Neural cell (in vitro differentiated cells): ENCODE results near the gene SH3BP5. TPM values are rescaled to one million over a fixed set of nuclear protein-coding genes. Genes with fewer than 3 reads are reported as not detected.

Source experiments
- H2AFZ ChIP-seq: fragments of 200-600, 300-800 bp; sonication (generic), shearing (Covaris generic); 2 replicates; pipeline ENCODE4 v1.6.0; 2014; ENCODE audit warnings: low read depth, mild to moderate bottlenecking, antibody characterized with exemption, low read length, moderate library complexity
- H3F3A ChIP-seq: fragments of 200-600 bp; shearing (Covaris generic); 2 replicates; pipeline ENCODE4 v1.6.1; 2016; ENCODE audit warnings: mild to moderate bottlenecking, moderate library complexity, mixed read lengths, antibody characterized with exemption, low read length; ENCODE audit not compliant: insufficient read depth, poor library complexity, severe bottlenecking
- H3K27ac ChIP-seq: fragments of 200-600, 300-800 bp; sonication (generic), shearing (Covaris generic); 2 replicates; pipeline ENCODE4 v1.5.1; 2014; ENCODE audit warnings: mild to moderate bottlenecking, low read length, moderate library complexity
- H3K27me3 ChIP-seq: fragments of 300-800, 200-600 bp; sonication (generic), shearing (Covaris generic); 2 replicates; pipeline ENCODE4 v1.6.0; 2014; ENCODE audit warnings: mild to moderate bottlenecking, low read depth, low read length, moderate library complexity; ENCODE audit not compliant: insufficient read depth
- H3K36me3 ChIP-seq: fragments of 300-800, 200-600 bp; sonication (generic), shearing (Covaris generic); 2 replicates; pipeline ENCODE4 v1.5.1; 2014; ENCODE audit warnings: mild to moderate bottlenecking, antibody characterized with exemption, low read length, moderate library complexity; ENCODE audit not compliant: insufficient read depth
- H3K4me2 ChIP-seq: fragments of 300-800, 200-600 bp; sonication (generic), shearing (Covaris generic); 2 replicates; pipeline ENCODE4 v1.6.0; 2014; ENCODE audit warnings: mild to moderate bottlenecking, low read length
- H3K4me3 ChIP-seq: fragments of 300-800, 200-600 bp; sonication (generic), shearing (Covaris generic); 2 replicates; pipeline ENCODE4 v1.5.1; 2014; ENCODE audit warnings: mild to moderate bottlenecking, low read length, moderate library complexity
- H3K79me2 ChIP-seq: fragments of 200-600 bp; shearing (Covaris generic); replicated peaks from 2 replicates; pipeline ENCODE4 v1.6.0; 2014; ENCODE audit warnings: mild to moderate bottlenecking, low read length, moderate library complexity; ENCODE audit not compliant: insufficient read depth
- H3K9ac ChIP-seq: fragments of 300-800, 200-600 bp; sonication (generic), shearing (Covaris generic); 2 replicates; pipeline ENCODE4 v1.6.1; 2016; ENCODE audit warnings: mild to moderate bottlenecking, low read length, mixed read lengths
- H3K9me2 ChIP-seq: fragments of 200-600 bp; shearing (Covaris generic); 2 replicates; pipeline ENCODE4 v1.6.1; 2016; ENCODE audit warnings: mild to moderate bottlenecking, low read length, mixed read lengths; ENCODE audit not compliant: insufficient read depth
- H3K9me3 ChIP-seq: fragments of 200-600, 300-800 bp; sonication (generic), shearing (Covaris generic); 2 replicates; pipeline ENCODE4 v1.6.1; 2016; ENCODE audit warnings: mild to moderate bottlenecking, mixed run types, low read length, moderate library complexity, mixed read lengths
- H4K20me1 ChIP-seq: fragments of 200-600 bp; shearing (Covaris generic); 2 replicates; pipeline ENCODE4 v1.6.1; 2016; ENCODE audit warnings: mild to moderate bottlenecking, mixed run types; ENCODE audit not compliant: insufficient read depth
- EP300 ChIP-seq: fragments of 450-650 bp; conservative IDR thresholded peaks from 2 replicates; pipeline ENCODE4 v1.6.1; 2014; ENCODE audit warnings: antibody characterized with exemption, mild to moderate bottlenecking, moderate library complexity; ENCODE audit not compliant: poor library complexity, severe bottlenecking
- EZH2 ChIP-seq: fragments of 200-600, 300-800 bp; shearing (Covaris generic), sonication (generic); IDR thresholded peaks from 2 replicates; pipeline ENCODE4 v1.6.1; 2014; ENCODE audit warnings: antibody characterized with exemption, low read length, borderline replicate concordance, mild to moderate bottlenecking; ENCODE audit not compliant: insufficient read depth, poor library complexity, severe bottlenecking
- MXI1 ChIP-seq: fragments of 450-650 bp; conservative IDR thresholded peaks from 2 replicates; pipeline ENCODE4 v1.6.1; 2014; ENCODE audit warnings: antibody characterized with exemption, mild to moderate bottlenecking; ENCODE audit not compliant: poor library complexity, severe bottlenecking
- POLR2AphosphoS5 ChIP-seq: IDR thresholded peaks from 2 replicates; pipeline ENCODE4 v1.6.1; 2012
- RAD21 ChIP-seq: fragments of 450-650 bp; conservative IDR thresholded peaks from 2 replicates; pipeline ENCODE4 v1.6.1; 2014; ENCODE audit warnings: antibody characterized with exemption, mild to moderate bottlenecking, moderate library complexity
- REST ChIP-seq: IDR thresholded peaks from 2 replicates; pipeline ENCODE4 v1.6.1; 2012; ENCODE audit warnings: borderline replicate concordance
- SMC3 ChIP-seq: fragments of 450-650 bp; conservative IDR thresholded peaks from 2 replicates; pipeline ENCODE4 v1.6.1; 2014; ENCODE audit warnings: antibody characterized with exemption, mild to moderate bottlenecking, moderate library complexity; ENCODE audit not compliant: poor library complexity
- TAF1 ChIP-seq: IDR thresholded peaks from 2 replicates; pipeline ENCODE4 v1.6.1; 2012; ENCODE audit warnings: low read depth
- polyA plus RNA-seq: library from polyadenylated mRNA; depleted of rRNA; stranded (reverse); fragments of >200 nt; gene quantifications from 2 replicates; pipeline ENCODE4 v1.2.3, GENCODE V29; 2014
- TF ChIP-seq, protein P1 (sequence below): fragments of 450-650 bp; IDR thresholded peaks from 2 replicates; pipeline ENCODE4 v1.5.1; 2014; ENCODE audit warnings: antibody characterized with exemption, mild to moderate bottlenecking, moderate library complexity; ENCODE audit not compliant: poor library complexity, severe bottlenecking

The SH3BP5 gene
- polyA plus RNA-seq, 1 donor from 2014 or later, result 166 TPM

- H3K4me3 ChIP-seq, result no peak overlapping the region
- no peak for TF ChIP-seq POLR2AphosphoS5
- TF ChIP-seq TAF1, result no peak
- no peak for TF ChIP-seq SMC3
- TF ChIP-seq REST, result no peak
- no peak for TF ChIP-seq EP300
- no peak for TF ChIP-seq RAD21
- TF ChIP-seq MXI1, result no peak
- no peak for TF ChIP-seq EZH2
- TF ChIP-seq, protein P1, sequence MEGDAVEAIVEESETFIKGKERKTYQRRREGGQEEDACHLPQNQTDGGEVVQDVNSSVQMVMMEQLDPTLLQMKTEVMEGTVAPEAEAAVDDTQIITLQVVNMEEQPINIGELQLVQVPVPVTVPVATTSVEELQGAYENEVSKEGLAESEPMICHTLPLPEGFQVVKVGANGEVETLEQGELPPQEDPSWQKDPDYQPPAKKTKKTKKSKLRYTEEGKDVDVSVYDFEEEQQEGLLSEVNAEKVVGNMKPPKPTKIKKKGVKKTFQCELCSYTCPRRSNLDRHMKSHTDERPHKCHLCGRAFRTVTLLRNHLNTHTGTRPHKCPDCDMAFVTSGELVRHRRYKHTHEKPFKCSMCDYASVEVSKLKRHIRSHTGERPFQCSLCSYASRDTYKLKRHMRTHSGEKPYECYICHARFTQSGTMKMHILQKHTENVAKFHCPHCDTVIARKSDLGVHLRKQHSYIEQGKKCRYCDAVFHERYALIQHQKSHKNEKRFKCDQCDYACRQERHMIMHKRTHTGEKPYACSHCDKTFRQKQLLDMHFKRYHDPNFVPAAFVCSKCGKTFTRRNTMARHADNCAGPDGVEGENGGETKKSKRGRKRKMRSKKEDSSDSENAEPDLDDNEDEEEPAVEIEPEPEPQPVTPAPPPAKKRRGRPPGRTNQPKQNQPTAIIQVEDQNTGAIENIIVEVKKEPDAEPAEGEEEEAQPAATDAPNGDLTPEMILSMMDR, result no peak
- no peak overlapping the region for H2AFZ ChIP-seq
- no peaks in the 10 kb centered on the region for H3K9me3 ChIP-seq
- H3K36me3 ChIP-seq, result no peaks in the 10 kb centered on the region
- H3K27me3 ChIP-seq, result no peaks in the 10 kb centered on the region
- peaks cover 9% of the 10 kb centered on the region for H4K20me1 ChIP-seq
- H3F3A ChIP-seq, result no peaks in the 10 kb centered on the region
- H3K4me2 ChIP-seq, result no peak overlapping the region
- H3K9me2 ChIP-seq, result no peaks in the 10 kb centered on the region
- H3K79me2 ChIP-seq, result no peaks in the 10 kb centered on the region
- no peak overlapping the region for H3K27ac ChIP-seq
- H3K9ac ChIP-seq, result no peak overlapping the region
Measured at GRCh38 chr3:15271030-15271429, 61.4 kb downstream of the SH3BP5 start.

DNA sequence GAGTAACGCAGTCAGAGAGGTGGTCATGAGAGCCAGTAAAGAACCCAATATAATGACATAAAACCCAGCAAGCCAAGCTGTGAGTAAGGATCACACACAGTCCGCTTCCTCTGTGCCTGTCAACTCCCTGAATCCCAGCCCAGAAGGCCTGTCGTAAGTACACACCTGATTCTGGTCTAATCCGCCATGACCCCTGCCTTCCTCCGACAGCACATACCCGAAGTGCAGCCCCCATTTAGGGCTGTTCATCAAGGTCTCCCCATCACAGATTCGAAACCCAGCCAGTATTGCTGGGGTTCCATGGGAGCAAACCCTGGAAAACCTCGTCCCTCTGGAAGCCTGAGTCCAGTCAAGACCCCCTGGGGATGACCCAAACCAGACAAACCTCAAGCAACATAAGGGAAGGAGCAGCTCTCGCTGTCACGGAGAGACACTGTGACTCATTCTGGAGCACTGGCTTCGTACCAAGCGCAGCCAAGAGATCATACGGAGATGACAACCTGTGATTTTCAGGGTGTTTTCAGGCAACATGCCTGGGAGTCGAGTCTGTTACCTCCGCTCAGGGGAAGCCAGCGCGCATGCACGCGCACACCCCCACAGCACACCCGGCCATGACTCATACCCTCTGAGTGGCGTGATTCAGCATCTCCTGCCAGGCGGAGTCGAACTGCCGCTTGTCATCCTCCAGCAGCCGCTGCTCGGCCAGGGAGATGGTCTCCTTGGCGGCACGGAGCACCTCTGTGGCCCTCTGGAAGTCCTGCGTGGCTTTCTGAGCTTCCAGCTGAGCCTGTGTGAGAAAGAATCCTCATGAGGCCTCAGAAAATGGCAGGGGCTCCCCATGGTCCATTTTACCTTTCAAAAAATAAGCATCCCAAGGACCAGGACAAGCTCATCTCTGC lies 63.0 kb downstream of the SH3BP5 start:
- H2AFZ ChIP-seq, result no peak overlapping the region

More for the DNA sequence above, 63.0 kb downstream of the SH3BP5 start:
- Histone ChIP-seq H3K9me2 (no peaks in the 10 kb centered on the region), H3K36me3 (no peaks in the 10 kb centered on the region), H3K27me3 (no peaks in the 10 kb centered on the region), H3F3A (no peaks in the 10 kb centered on the region), H4K20me1 (peaks cover 9% of the 10 kb centered on the region), H3K79me2 (no peaks in the 10 kb centered on the region), H3K9me3 (no peaks in the 10 kb centered on the region), H3K4me3 (no peak overlapping the region), H3K9ac (no peak overlapping the region), H3K27ac (no peak overlapping the region), H3K4me2 (no peak overlapping the region)
- TF ChIP-seq POLR2AphosphoS5, result no peak
- no peak for TF ChIP-seq TAF1
- TF ChIP-seq EZH2, result no peak
- no peak for TF ChIP-seq RAD21
- no peak for TF ChIP-seq REST
